Measurements from ENCODE around the gene ZBTB7C. TPM values are rescaled to one million over a fixed set of nuclear protein-coding genes. Genes with fewer than 3 reads are reported as not detected.

ZBTB7C gene
- total RNA-seq, 1 donor from 2014 or later: 1.4 TPM

GRCh38 chr18:48218285-48219022, 190.7 kb downstream of the ZBTB7C start:
- H3K36me3 Mint-ChIP-seq (ENCODE audit: low read depth): peaks cover 2% of the 10 kb centered on the region
- no peak for DNase-seq (ENCODE audit: low spot score)
- H3K27ac Mint-ChIP-seq (ENCODE audit: unreplicated experiment): no peak overlapping the region
- TF ChIP-seq CTCF (IDR thresholded peaks at IDR 0.05): no peak
- H3K9me3 Mint-ChIP-seq (ENCODE audit: low read depth): peaks cover 3% of the 10 kb centered on the region
- H3K27me3 Mint-ChIP-seq (ENCODE audit: low read depth): peaks cover 30% of the 10 kb centered on the region
- no peak overlapping the region for H3K4me3 Mint-ChIP-seq (ENCODE audit: unreplicated experiment)
- H3K4me1 Mint-ChIP-seq (ENCODE audit: low read depth): no peaks in the 10 kb centered on the region

- TF ChIP-seq CTCF (IDR thresholded peaks at IDR 0.05): no peak
- Mint-ChIP-seq H3K9me3 (ENCODE audit: low read depth) (peaks cover 3% of the 10 kb centered on the region), H3K27me3 (ENCODE audit: low read depth) (peaks cover 34% of the 10 kb centered on the region), H3K36me3 (ENCODE audit: low read depth) (peaks cover 2% of the 10 kb centered on the region), H3K4me3 (ENCODE audit: unreplicated experiment) (no peak overlapping the region), H3K27ac (ENCODE audit: unreplicated experiment) (no peak overlapping the region), H3K4me1 (ENCODE audit: low read depth) (no peaks in the 10 kb centered on the region)
- DNase-seq (ENCODE audit: low spot score): no peak
Measured at GRCh38 chr18:48217258-48218250, 191.6 kb downstream of the ZBTB7C start.

GRCh38 chr18:48216639-48217257, 192.4 kb downstream of the ZBTB7C start:
- no peak for TF ChIP-seq CTCF (IDR thresholded peaks at IDR 0.05)
- Mint-ChIP-seq H3K4me3 (ENCODE audit: unreplicated experiment) (no peak overlapping the region), H3K9me3 (ENCODE audit: low read depth) (peaks cover 5% of the 10 kb centered on the region), H3K4me1 (ENCODE audit: low read depth) (no peaks in the 10 kb centered on the region), H3K27ac (ENCODE audit: unreplicated experiment) (no peak overlapping the region), H3K36me3 (ENCODE audit: low read depth) (peaks cover 2% of the 10 kb centered on the region), H3K27me3 (ENCODE audit: low read depth) (peaks cover 35% of the 10 kb centered on the region)
- no peak for DNase-seq (ENCODE audit: low spot score)

GRCh38 chr18:48215876-48216638, 193.1 kb downstream of the ZBTB7C start:
- Mint-ChIP-seq H3K36me3 (ENCODE audit: low read depth) (peaks cover 5% of the 10 kb centered on the region), H3K27me3 (ENCODE audit: low read depth) (peaks cover 42% of the 10 kb centered on the region), H3K4me3 (ENCODE audit: unreplicated experiment) (no peak overlapping the region), H3K9me3 (ENCODE audit: low read depth) (peaks cover 12% of the 10 kb centered on the region), H3K27ac (ENCODE audit: unreplicated experiment) (no peak overlapping the region), H3K4me1 (ENCODE audit: low read depth) (no peaks in the 10 kb centered on the region)
- no peak for TF ChIP-seq CTCF (IDR thresholded peaks at IDR 0.05)
- no peak for DNase-seq (ENCODE audit: low spot score)

All from chondrocyte (in vitro differentiated cells).